Measurements from ENCODE around the gene NKAIN2.
"Not testable (repeated sequence)": the region's sequence is repeated elsewhere in the genome, so short reads cannot be mapped to it uniquely, and the experiment has no call there.

NKAIN2 gene

GRCh38 chr6:124148236-124148957, 344.7 kb downstream of the NKAIN2 start:
- no peak for DNase-seq (ENCODE audit: low read depth, low spot score)
- ChIA-PET CTCF (no interaction called here), POLR2A (no interaction called here)
- H3K4me3 ChIP-seq (ENCODE audit: low read depth, low read length) = no peak overlapping the region
- TF ChIP-seq CTCF (IDR thresholded peaks at IDR 0.05; ENCODE audit: insufficient read depth, low read length, missing control alignments) = no peak

- CTCF ChIA-PET = no interaction called here
- POLR2A ChIA-PET = no interaction called here
- DNase-seq (ENCODE audit: low read depth, low spot score) = no peak
- no peak overlapping the region for H3K4me3 ChIP-seq (ENCODE audit: low read depth, low read length)
- TF ChIP-seq CTCF (IDR thresholded peaks at IDR 0.05; ENCODE audit: insufficient read depth, low read length, missing control alignments) = no peak
Measured at GRCh38 chr6:124149646-124150045, 346.0 kb downstream of the NKAIN2 start.

GRCh38 chr6:124158024-124158423, 354.4 kb downstream of the NKAIN2 start:
- POLR2A ChIA-PET = no interaction called here
- TF ChIP-seq CTCF (IDR thresholded peaks at IDR 0.05; ENCODE audit: insufficient read depth, low read length, missing control alignments) = no peak

GRCh38 chr6:124163676-124164075, 360.0 kb downstream of the NKAIN2 start:
- no peak for TF ChIP-seq CTCF (IDR thresholded peaks at IDR 0.05; ENCODE audit: insufficient read depth, low read length, missing control alignments)
- ChIA-PET CTCF (no interaction called here), POLR2A (no interaction called here)
- no peak overlapping the region for H3K4me3 ChIP-seq (ENCODE audit: low read depth, low read length)
- DNase-seq (ENCODE audit: low read depth, low spot score) = no peak

More at GRCh38 chr6:124158024-124158423, 354.4 kb downstream of the NKAIN2 start:
- no peak overlapping the region for H3K4me3 ChIP-seq (ENCODE audit: low read depth, low read length)
- DNase-seq (ENCODE audit: low read depth, low spot score) = no peak
- CTCF ChIA-PET = no interaction called here

- H3K4me3 ChIP-seq (ENCODE audit: low read depth, low read length) = no peak overlapping the region
- DNase-seq (ENCODE audit: low read depth, low spot score) = no peak
- CTCF ChIA-PET = no interaction called here
- POLR2A ChIA-PET = no interaction called here
- no peak for TF ChIP-seq CTCF (IDR thresholded peaks at IDR 0.05; ENCODE audit: insufficient read depth, low read length, missing control alignments)
Measured at GRCh38 chr6:124164343-124164742, 360.7 kb downstream of the NKAIN2 start.

- POLR2A ChIA-PET; CTCF ChIA-PET; DNase-seq (ENCODE audit: low read depth, low spot score); H3K4me3 ChIP-seq (ENCODE audit: low read depth, low read length): not testable (repeated sequence)
Measured at GRCh38 chr6:124167249-124167648, 363.6 kb downstream of the NKAIN2 start.

GRCh38 chr6:124190256-124190655, 386.6 kb downstream of the NKAIN2 start:
- CTCF ChIA-PET = no interaction called here
- H3K4me3 ChIP-seq (ENCODE audit: low read depth, low read length) = no peak overlapping the region
- TF ChIP-seq CTCF (IDR thresholded peaks at IDR 0.05; ENCODE audit: insufficient read depth, low read length, missing control alignments) = no peak
- POLR2A ChIA-PET = no interaction called here
- no peak for DNase-seq (ENCODE audit: low read depth, low spot score)
